Activated CD8-positive, alpha-beta memory T cell treated with anti-CD3 and anti-CD28 coated beads for 48 hours (primary cell): ENCODE measurements around the gene TRAK2.

Experiments
- DNase-seq, 3 experiments: peaks; one replicate each; pipeline ENCODE4 v3.0.0-alpha.2; 2020; ENCODE audit warnings: low read depth in 2 of 3, low spot score in 2 of 3

The TRAK2 gene

GRCh38 chr2:201361078-201361733 lies 90.1 kb downstream of the TRAK2 start:
- DNase-seq = no peak

GRCh38 chr2:201360256-201360655 lies 91.0 kb downstream of the TRAK2 start:
- no peak for DNase-seq

- no peak for DNase-seq
Observed at GRCh38 chr2:201358684-201359083, 92.6 kb downstream of the TRAK2 start.

- no peak for DNase-seq
Observed at GRCh38 chr2:201357221-201357620, 94.0 kb downstream of the TRAK2 start, which contains the start of gene FLACC1. Gene FLACC1 (minus strand): TSS chr2:201357345. CDS start chr2:201351404, 5,941 bp downstream.

- DNase-seq = no peak
Observed at GRCh38 chr2:201353116-201353515, 98.1 kb downstream of the TRAK2 start.

GRCh38 chr2:201350879-201351278 lies 100.4 kb downstream of the TRAK2 start:
- no peak for DNase-seq

- DNase-seq = no peak
Observed at GRCh38 chr2:201349601-201350000, 101.7 kb downstream of the TRAK2 start.

GRCh38 chr2:201348758-201349157 lies 102.5 kb downstream of the TRAK2 start:
- DNase-seq = no peak

- no peak for DNase-seq
Observed at GRCh38 chr2:201347138-201347537, 104.1 kb downstream of the TRAK2 start.

GRCh38 chr2:201345625-201346213 lies 105.5 kb downstream of the TRAK2 start:
- DNase-seq = no peak

- DNase-seq = no peak
Observed at GRCh38 chr2:201344663-201345366, 106.4 kb downstream of the TRAK2 start.

- no peak for DNase-seq
Observed at GRCh38 chr2:201343559-201343958, 107.7 kb downstream of the TRAK2 start.

- no peak for DNase-seq
Observed at GRCh38 chr2:201342923-201343322, 108.3 kb downstream of the TRAK2 start.

- DNase-seq = no peak
Observed at GRCh38 chr2:201329409-201329808, 121.8 kb downstream of the TRAK2 start.

GRCh38 chr2:201327678-201328077 lies 123.6 kb downstream of the TRAK2 start:
- DNase-seq = no peak
